ENCODE measurements around the gene MBD3L2.
"Not testable (repeated sequence)": the region's sequence is repeated elsewhere in the genome, so short reads cannot be mapped to it uniquely, and the experiment has no call there.

MBD3L2 gene

GRCh38 chr19:7049021-7049420 lies at the start of gene MBD3L2:
Gene MBD3L2, plus strand, starts transcription at chr19:7049321. Its CDS starts 53 bp downstream, at chr19:7049374.
- not testable (repeated sequence) for DNase-seq

GRCh38 chr19:6999933-7000332 lies 49.2 kb upstream of the MBD3L2 start:
- no peak for DNase-seq

- no peak for DNase-seq
Observed at GRCh38 chr19:7000333-7000732, 48.8 kb upstream of the MBD3L2 start.

GRCh38 chr19:7000816-7001215 lies 48.3 kb upstream of the MBD3L2 start:
- DNase-seq, result no peak

- no peak for DNase-seq
Observed at GRCh38 chr19:7004313-7004931, 44.7 kb upstream of the MBD3L2 start.

GRCh38 chr19:7006135-7006704 lies 42.9 kb upstream of the MBD3L2 start:
- DNase-seq, result no peak

- no peak for DNase-seq
Observed at GRCh38 chr19:7007859-7008258, 41.3 kb upstream of the MBD3L2 start.

GRCh38 chr19:7010722-7011593 lies 38.2 kb upstream of the MBD3L2 start:
- DNase-seq, result no peak

GRCh38 chr19:7013678-7014077 lies 35.4 kb upstream of the MBD3L2 start:
- DNase-seq, result no peak

GRCh38 chr19:7018828-7019227 lies 30.3 kb upstream of the MBD3L2 start:
- DNase-seq, result no peak

GRCh38 chr19:7021331-7021730 lies 27.8 kb upstream of the MBD3L2 start, which contains the start of gene MBD3L2B:
Gene MBD3L2B, minus strand, starts transcription at chr19:7021431. Its CDS starts 34 bp downstream, at chr19:7021397.
- DNase-seq, result not testable (repeated sequence)

- DNase-seq, result not testable (repeated sequence)
Observed at GRCh38 chr19:7028790-7029189, 20.3 kb upstream of the MBD3L2 start.

GRCh38 chr19:7030278-7030677 lies 18.8 kb upstream of the MBD3L2 start, which contains the start of gene MBD3L5:
Gene MBD3L5, plus strand, starts transcription at chr19:7030578. Its CDS starts 34 bp downstream, at chr19:7030612.
- not testable (repeated sequence) for DNase-seq

- not testable (repeated sequence) for DNase-seq
Observed at GRCh38 chr19:7040079-7040478, 9.0 kb upstream of the MBD3L2 start, which contains the start of gene MBD3L4. Gene MBD3L4, minus strand, starts transcription at chr19:7040179. Its CDS starts 35 bp downstream, at chr19:7040144.

- not testable (repeated sequence) for DNase-seq
Observed at GRCh38 chr19:7041563-7041962, 7.6 kb upstream of the MBD3L2 start.

GRCh38 chr19:7051421-7051820 lies 2.3 kb downstream of the MBD3L2 start:
- not testable (repeated sequence) for DNase-seq

- DNase-seq, result not testable (repeated sequence)
Observed at GRCh38 chr19:7052896-7053295, 3.8 kb downstream of the MBD3L2 start.

- DNase-seq, result not testable (repeated sequence)
Observed at GRCh38 chr19:7054635-7055368, 5.7 kb downstream of the MBD3L2 start.

- DNase-seq, result not testable (repeated sequence)
Observed at GRCh38 chr19:7055679-7056078, 6.6 kb downstream of the MBD3L2 start.

- DNase-seq, result not testable (repeated sequence)
Observed at GRCh38 chr19:7056371-7056770, 7.2 kb downstream of the MBD3L2 start.

GRCh38 chr19:7058576-7058975 lies 9.5 kb downstream of the MBD3L2 start, which contains the start of gene MBD3L3:
Gene MBD3L3, minus strand, starts transcription at chr19:7058676. Its CDS starts 71 bp downstream, at chr19:7058605.
- not testable (repeated sequence) for DNase-seq

GRCh38 chr19:7059977-7060376 lies 10.9 kb downstream of the MBD3L2 start:
- not testable (repeated sequence) for DNase-seq
